ENCODE results near the gene UGT1A4. TPM values are rescaled to one million over a fixed set of nuclear protein-coding genes. Genes with fewer than 3 reads are reported as not detected.
"Not testable (repeated sequence)": the region's sequence is repeated elsewhere in the genome, so short reads cannot be mapped to it uniquely, and the experiment has no call there.

Gene UGT1A4
- total RNA-seq, 2 experiments from 2014 or later, result not detected

- POLR2A ChIA-PET, result no interaction called here
- CTCF ChIA-PET, result interaction anchor here (0.8 to 1.3 kb wide), 3 partner anchors 13 to 308 kb away, joined by 3 to 4 read pairs (median 3); no protein-coding TSS in a partner anchor
- peaks cover 9% of the 10 kb centered on the region for H3K4me1 Mint-ChIP-seq (ENCODE audit: low read depth)
These were observed 5.8 kb upstream of the UGT1A4 start, which contains the start of gene UGT1A5 for GRCh38 chr2:233712611-233713261. Gene UGT1A5 (plus strand): TSS chr2:233712907. CDS start chr2:233712992, 85 bp downstream.

DNA sequence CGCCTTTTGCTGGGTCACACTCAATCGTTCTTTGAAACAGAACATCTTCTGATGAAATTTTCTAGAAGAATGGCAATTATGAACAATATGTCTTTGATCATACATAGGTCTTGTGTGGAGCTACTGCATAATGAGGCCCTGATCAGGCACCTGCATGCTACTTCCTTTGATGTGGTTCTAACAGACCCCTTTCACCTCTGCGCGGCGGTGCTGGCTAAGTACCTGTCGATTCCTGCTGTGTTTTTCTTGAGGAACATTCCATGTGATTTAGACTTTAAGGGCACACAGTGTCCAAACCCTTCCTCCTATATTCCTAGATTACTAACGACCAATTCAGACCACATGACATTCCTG is 5.3 kb upstream of the UGT1A4 start:
- Mint-ChIP-seq H3K27me3 (peaks cover 10% of the 10 kb centered on the region), H3K9me3 (no peaks in the 10 kb centered on the region), H3K4me1 (ENCODE audit: low read depth) (peaks cover 9% of the 10 kb centered on the region), H3K27ac (no peak overlapping the region), H3K4me3 (no peak overlapping the region), H3K36me3 (ENCODE audit: low read depth) (no peaks in the 10 kb centered on the region)
- no peak for TF ChIP-seq CTCF (IDR thresholded peaks at IDR 0.05)
- DNase-seq (peak; percentile 4), ATAC-seq (no peak)
- CTCF ChIA-PET, result no interaction called here
- intact Hi-C loops (cut with micrococcal nuclease), result no loop called here
- POLR2A ChIA-PET, result no interaction called here

More at GRCh38 chr2:233712611-233713261, 5.8 kb upstream of the UGT1A4 start, which contains the start of gene UGT1A5:
- ATAC-seq (no peak), DNase-seq (no peak)
- intact Hi-C loops (cut with micrococcal nuclease), result no loop called here
- no peaks in the 10 kb centered on the region for H3K9me3 Mint-ChIP-seq
- no peak within 1 kb of the TSS for H3K4me3 Mint-ChIP-seq
- no peaks in the 10 kb centered on the region for H3K36me3 Mint-ChIP-seq (ENCODE audit: low read depth)
- no peak within 1 kb of the TSS for H3K27ac Mint-ChIP-seq
- peaks cover 8% of the 10 kb centered on the region for H3K27me3 Mint-ChIP-seq
- no peak for TF ChIP-seq CTCF (IDR thresholded peaks at IDR 0.05)

DNA sequence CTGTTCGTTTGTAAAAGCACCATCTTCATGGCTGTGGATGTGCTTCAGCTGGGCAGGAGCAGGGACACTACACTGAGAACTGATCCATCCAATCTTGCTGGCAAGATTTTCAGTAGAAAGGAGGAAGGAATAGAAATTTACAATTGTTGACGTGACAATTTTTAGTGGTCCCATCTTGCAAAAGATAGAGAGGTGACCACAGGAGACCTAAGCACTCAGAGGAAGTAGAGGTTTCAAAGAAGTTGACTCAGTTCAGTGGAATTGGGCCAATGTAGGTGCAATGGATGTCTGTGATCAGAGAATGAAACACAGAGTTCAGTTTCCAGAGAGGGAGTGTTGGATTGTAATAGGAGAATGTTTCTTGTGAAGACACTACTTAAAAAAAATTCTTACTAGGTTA is 4.4 kb upstream of the UGT1A4 start:
- ChIA-PET CTCF (no interaction called here), POLR2A (no interaction called here)
- ATAC-seq, result no peak
- no peaks in the 10 kb centered on the region for H3K36me3 Mint-ChIP-seq (ENCODE audit: low read depth)
- intact Hi-C loops (cut with micrococcal nuclease), result no loop called here
- H3K9me3 Mint-ChIP-seq, result no peaks in the 10 kb centered on the region
- TF ChIP-seq CTCF (IDR thresholded peaks at IDR 0.05), result no peak
- DNase-seq, result no peak
- H3K27me3 Mint-ChIP-seq, result peaks cover 13% of the 10 kb centered on the region
- no peak overlapping the region for H3K27ac Mint-ChIP-seq
- peaks cover 9% of the 10 kb centered on the region for H3K4me1 Mint-ChIP-seq (ENCODE audit: low read depth)
- no peak overlapping the region for H3K4me3 Mint-ChIP-seq

DNA sequence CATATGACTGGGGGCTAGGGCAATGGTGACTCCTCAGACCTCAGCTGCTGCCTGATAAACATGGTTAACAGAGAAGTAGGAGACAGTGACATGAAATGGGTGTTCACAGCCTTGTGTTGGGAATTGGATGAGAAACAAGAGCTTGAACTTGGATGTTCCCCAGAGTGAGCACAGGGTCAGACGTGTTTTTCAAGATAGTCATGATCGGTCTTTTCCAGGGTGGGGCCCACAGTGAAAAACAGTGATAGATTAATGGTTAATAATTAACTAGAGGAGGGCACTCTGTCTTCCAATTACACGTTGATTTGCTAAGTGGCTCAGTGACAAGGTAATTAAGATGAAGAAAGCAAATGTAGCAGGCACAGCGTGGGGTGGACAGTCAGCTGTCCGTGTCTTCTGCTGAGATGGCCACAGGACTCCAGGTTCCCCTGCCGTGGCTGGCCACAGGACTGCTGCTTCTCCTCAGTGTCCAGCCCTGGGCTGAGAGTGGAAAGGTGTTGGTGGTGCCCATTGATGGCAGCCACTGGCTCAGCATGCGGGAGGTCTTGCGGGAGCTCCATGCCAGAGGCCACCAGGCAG is 10.3 kb downstream of the UGT1A4 start, which contains the start of gene UGT1A3:
Gene UGT1A3, plus strand, starts transcription at position 320 of the 579 bp plus-strand sequence. Its CDS starts 85 bp downstream, at position 405.
- H3K9me3 Mint-ChIP-seq, result no peaks in the 10 kb centered on the region
- intact Hi-C loops (cut with micrococcal nuclease), result no loop called here
- POLR2A ChIA-PET, result no interaction called here

DNA sequence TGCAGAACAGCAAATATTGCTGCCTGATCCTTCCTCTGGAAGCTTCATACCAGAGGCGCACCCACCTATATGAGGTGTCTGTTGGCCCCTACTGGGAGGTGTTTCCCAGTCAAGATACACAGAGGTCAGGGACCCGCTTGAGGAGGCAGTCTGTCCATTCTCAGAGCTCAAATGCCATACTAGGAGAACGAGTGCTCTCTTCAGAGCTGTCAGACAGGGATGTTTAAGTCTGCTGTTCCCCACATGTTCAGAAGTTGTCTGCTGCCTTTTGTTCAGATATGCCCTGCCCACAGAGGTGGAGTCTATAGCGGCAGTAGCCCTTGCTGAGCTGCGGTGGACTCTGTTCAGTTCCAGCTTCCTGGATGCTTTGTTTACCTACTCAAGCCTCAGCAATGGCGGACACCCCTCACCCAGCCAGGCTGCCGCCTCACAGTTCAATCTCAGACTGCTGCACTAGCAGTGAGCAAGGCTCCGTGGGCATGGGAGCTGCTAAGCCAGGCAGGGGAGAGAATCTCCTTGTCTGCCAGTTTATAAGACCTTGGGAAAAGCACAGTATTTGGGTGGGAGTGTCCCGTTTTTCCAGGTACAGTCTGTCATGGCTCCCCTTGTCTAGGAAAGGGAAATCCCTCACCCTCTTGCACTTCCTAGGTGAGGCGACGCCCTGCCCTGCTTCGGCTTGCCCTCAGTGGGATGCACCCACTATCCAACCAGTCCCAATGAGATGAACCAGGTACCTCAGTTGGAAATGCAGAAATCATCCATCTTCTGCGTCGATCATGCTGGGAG is 18.5 kb downstream of the UGT1A4 start:
- H3K9me3 Mint-ChIP-seq; CTCF ChIA-PET; H3K4me3 Mint-ChIP-seq; DNase-seq; H3K27ac Mint-ChIP-seq; H3K4me1 Mint-ChIP-seq (ENCODE audit: low read depth); ATAC-seq; H3K36me3 Mint-ChIP-seq (ENCODE audit: low read depth); POLR2A ChIA-PET; intact Hi-C loops (cut with micrococcal nuclease): not testable (repeated sequence)
- H3K27me3 Mint-ChIP-seq, result peaks cover 26% of the 10 kb centered on the region

More for the DNA sequence above, 10.3 kb downstream of the UGT1A4 start, which contains the start of gene UGT1A3:
- ATAC-seq, result no peak
- CTCF ChIA-PET, result no interaction called here
- no peak within 1 kb of the TSS for H3K27ac Mint-ChIP-seq
- H3K27me3 Mint-ChIP-seq, result peaks cover 4% of the 10 kb centered on the region
- H3K4me1 Mint-ChIP-seq (ENCODE audit: low read depth), result no peaks in the 10 kb centered on the region
- H3K4me3 Mint-ChIP-seq, result no peak within 1 kb of the TSS
- DNase-seq, result no peak
- TF ChIP-seq CTCF (IDR thresholded peaks at IDR 0.05), result no peak
- no peaks in the 10 kb centered on the region for H3K36me3 Mint-ChIP-seq (ENCODE audit: low read depth)

All from activated CD8-positive, alpha-beta T cell treated with anti-CD3 and anti-CD28 coated beads for 36 hours (primary cell).